DND-41 (cell line): ENCODE data around the gene FIGNL2.

Source experiments
- ATAC-seq: fragments of 200-7000 bp; cut with Tn5 transposase; 3 replicates; pipeline ENCODE4 v1.9.1; 2021; ENCODE audit warnings: low read depth; ENCODE audit not compliant: insufficient read depth
- DNase-seq: peaks from one replicate; pipeline ENCODE4 v3.0.0-alpha.2; 2020
- H2AFZ ChIP-seq: 2 replicates; pipeline ENCODE4 v1.6.0; 2012; ENCODE audit warnings: low read depth, low read length
- H3K27ac ChIP-seq: 2 replicates; pipeline ENCODE4 v1.5.1; 2012; ENCODE audit warnings: low read length, inconsistent platforms
- H3K27me3 ChIP-seq: fragments of 200-600 bp; sonication (generic); 2 replicates; pipeline ENCODE4 v1.6.0; 2012; ENCODE audit warnings: low read length, mild to moderate bottlenecking, inconsistent platforms; ENCODE audit not compliant: insufficient read depth, poor library complexity
- H3K36me3 ChIP-seq: 2 replicates; pipeline ENCODE4 v1.5.1; 2012; ENCODE audit warnings: low read length, inconsistent platforms; ENCODE audit not compliant: insufficient read depth
- H3K4me1 ChIP-seq: 2 replicates; pipeline ENCODE4 v1.5.1; 2012; ENCODE audit warnings: mild to moderate bottlenecking, low read length; ENCODE audit not compliant: insufficient read depth
- H3K4me2 ChIP-seq: 2 replicates; pipeline ENCODE4 v1.6.0; 2012; ENCODE audit warnings: mild to moderate bottlenecking, moderate library complexity, low read length, inconsistent platforms; ENCODE audit not compliant: insufficient read depth
- H3K4me3 ChIP-seq, 2 experiments: fragments of 200-600 bp in 1 of 2; shearing (Covaris generic) in 1 of 2; 2 replicates each; pipeline ENCODE4 v1.5.1; 2012 to 2016; ENCODE audit warnings: inconsistent platforms in 2 of 2, low read length in 2 of 2, mild to moderate bottlenecking in 2 of 2, low read depth in 1 of 2, moderate library complexity in 1 of 2
- H3K79me2 ChIP-seq: 2 replicates; pipeline ENCODE4 v1.6.0; 2012; ENCODE audit warnings: low read length, inconsistent platforms; ENCODE audit not compliant: insufficient read depth
- H3K9ac ChIP-seq: 2 replicates; pipeline ENCODE4 v1.6.0; 2012; ENCODE audit warnings: low read depth, mild to moderate bottlenecking, inconsistent platforms, low read length, moderate library complexity
- H3K9me3 ChIP-seq: 2 replicates; pipeline ENCODE4 v1.5.1; 2012; ENCODE audit warnings: low read length, moderate library complexity, mild to moderate bottlenecking, inconsistent platforms; ENCODE audit not compliant: insufficient read depth, severe bottlenecking
- H4K20me1 ChIP-seq: 2 replicates; pipeline ENCODE4 v1.6.0; 2012; ENCODE audit warnings: low read length; ENCODE audit not compliant: insufficient read depth
- EZH2 ChIP-seq: IDR thresholded peaks from 3 replicates; pipeline ENCODE4 v1.6.1; 2012; ENCODE audit warnings: borderline replicate concordance, low read depth, mild to moderate bottlenecking, moderate library complexity, low read length, inconsistent platforms; ENCODE audit not compliant: severe bottlenecking
- TF ChIP-seq, protein P1 (sequence below): IDR thresholded peaks from 2 replicates; pipeline ENCODE4 v1.5.1; 2012; ENCODE audit warnings: borderline replicate concordance, low read length, moderate library complexity, mild to moderate bottlenecking; ENCODE audit not compliant: poor library complexity, severe bottlenecking; ENCODE audit errors: extremely low read depth

The FIGNL2 gene

DNA sequence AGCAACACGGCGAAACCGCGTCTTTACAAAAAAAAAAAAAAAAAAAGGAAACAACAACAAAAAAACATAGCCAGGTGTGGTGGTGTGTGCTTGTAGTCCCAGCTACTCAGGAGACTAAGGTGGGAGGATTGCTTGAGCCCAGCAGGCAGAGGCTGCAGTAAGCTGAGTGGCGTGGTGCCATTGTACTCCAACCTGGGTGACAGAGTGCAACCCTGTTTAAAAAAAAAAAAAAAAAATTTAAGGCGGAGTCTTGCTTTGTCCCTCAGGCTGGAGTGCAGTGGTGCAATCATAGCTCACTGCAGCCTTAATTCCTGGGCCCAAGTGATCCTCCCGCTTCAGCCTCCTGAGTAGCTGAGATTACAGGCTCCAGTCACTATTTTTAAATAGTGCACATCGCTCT is 18.2 kb upstream of the FIGNL2 start:
- Histone ChIP-seq H2AFZ (no peak overlapping the region), H3K9me3 (no peaks in the 10 kb centered on the region), H3K79me2 (no peaks in the 10 kb centered on the region), H3K36me3 (no peaks in the 10 kb centered on the region), H4K20me1 (no peaks in the 10 kb centered on the region), H3K27ac (no peak overlapping the region), H3K4me3 (no peak overlapping the region), H3K4me2 (no peak overlapping the region), H3K9ac (no peak overlapping the region), H3K4me1 (no peaks in the 10 kb centered on the region), H3K27me3 (no peaks in the 10 kb centered on the region)
- no peak for TF ChIP-seq EZH2
- TF ChIP-seq, protein P1, sequence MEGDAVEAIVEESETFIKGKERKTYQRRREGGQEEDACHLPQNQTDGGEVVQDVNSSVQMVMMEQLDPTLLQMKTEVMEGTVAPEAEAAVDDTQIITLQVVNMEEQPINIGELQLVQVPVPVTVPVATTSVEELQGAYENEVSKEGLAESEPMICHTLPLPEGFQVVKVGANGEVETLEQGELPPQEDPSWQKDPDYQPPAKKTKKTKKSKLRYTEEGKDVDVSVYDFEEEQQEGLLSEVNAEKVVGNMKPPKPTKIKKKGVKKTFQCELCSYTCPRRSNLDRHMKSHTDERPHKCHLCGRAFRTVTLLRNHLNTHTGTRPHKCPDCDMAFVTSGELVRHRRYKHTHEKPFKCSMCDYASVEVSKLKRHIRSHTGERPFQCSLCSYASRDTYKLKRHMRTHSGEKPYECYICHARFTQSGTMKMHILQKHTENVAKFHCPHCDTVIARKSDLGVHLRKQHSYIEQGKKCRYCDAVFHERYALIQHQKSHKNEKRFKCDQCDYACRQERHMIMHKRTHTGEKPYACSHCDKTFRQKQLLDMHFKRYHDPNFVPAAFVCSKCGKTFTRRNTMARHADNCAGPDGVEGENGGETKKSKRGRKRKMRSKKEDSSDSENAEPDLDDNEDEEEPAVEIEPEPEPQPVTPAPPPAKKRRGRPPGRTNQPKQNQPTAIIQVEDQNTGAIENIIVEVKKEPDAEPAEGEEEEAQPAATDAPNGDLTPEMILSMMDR: no peak
- ATAC-seq: no peak
- no peak for DNase-seq

DNA sequence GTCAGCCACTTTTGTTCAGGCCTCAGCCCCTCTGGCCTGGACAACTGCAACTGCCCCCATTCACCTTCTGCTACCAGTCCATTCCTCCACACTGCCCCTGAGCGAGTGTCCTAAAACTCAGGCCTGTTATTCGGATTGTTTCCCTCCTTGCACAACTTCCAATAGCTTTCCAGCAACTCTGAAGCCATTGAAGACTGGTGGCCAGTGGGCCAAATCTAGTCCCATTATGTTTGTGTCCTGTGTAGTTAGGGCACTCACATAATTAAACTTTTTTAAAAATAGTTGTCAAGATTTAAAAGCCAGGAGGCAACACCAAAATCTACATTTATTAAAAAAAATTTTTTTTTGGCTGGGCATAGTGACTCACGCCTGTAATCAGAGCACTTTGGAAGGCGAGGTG is 17.8 kb upstream of the FIGNL2 start:
- Histone ChIP-seq H3K9me3 (no peaks in the 10 kb centered on the region), H3K79me2 (no peaks in the 10 kb centered on the region), H3K4me1 (no peaks in the 10 kb centered on the region), H2AFZ (no peak overlapping the region), H3K27me3 (no peaks in the 10 kb centered on the region), H3K4me2 (no peak overlapping the region), H3K36me3 (no peaks in the 10 kb centered on the region), H4K20me1 (no peaks in the 10 kb centered on the region), H3K9ac (no peak overlapping the region), H3K27ac (no peak overlapping the region), H3K4me3 (no peak overlapping the region)
- TF ChIP-seq, protein P1: no peak
- TF ChIP-seq EZH2: no peak
- DNase-seq (no peak), ATAC-seq (no peak)

- DNase-seq: no peak
- Histone ChIP-seq H3K9me3 (no peaks in the 10 kb centered on the region), H3K79me2 (no peaks in the 10 kb centered on the region), H3K27ac (no peak overlapping the region), H3K4me2 (no peak overlapping the region), H2AFZ (no peak overlapping the region), H3K9ac (no peak overlapping the region), H3K27me3 (no peaks in the 10 kb centered on the region), H3K4me1 (no peaks in the 10 kb centered on the region), H3K4me3 (no peak overlapping the region), H4K20me1 (no peaks in the 10 kb centered on the region), H3K36me3 (no peaks in the 10 kb centered on the region)
- TF ChIP-seq EZH2: no peak
- TF ChIP-seq, protein P1: no peak
- ATAC-seq: no peak
Observed at GRCh38 chr12:51865757-51866270, 17.3 kb upstream of the FIGNL2 start.
